Left ventricle myocardium inferior (tissue), 1 donor: Measurements from ENCODE around the gene NKD1. TPM values are rescaled to one million over a fixed set of nuclear protein-coding genes. Genes with fewer than 3 reads are reported as not detected.

ENCODE experiments used
- DNase-seq: peaks from one replicate; pipeline ENCODE4 v3.0.0-alpha.2; 2020
- H3K27ac ChIP-seq: fragments of 200-600 bp; replicated peaks from 2 replicates; pipeline ENCODE4 v1.8.0; 2021
- H3K27me3 ChIP-seq: fragments of 200-600 bp; 2 replicates; pipeline ENCODE4 v1.8.0; 2021; ENCODE audit warnings: low read depth
- H3K36me3 ChIP-seq: fragments of 200-600 bp; 2 replicates; pipeline ENCODE4 v1.8.0; 2021
- H3K4me1 ChIP-seq: fragments of 200-600 bp; 2 replicates; pipeline ENCODE4 v1.8.0; 2021
- H3K4me3 ChIP-seq: fragments of 200-600 bp; 2 replicates; pipeline ENCODE4 v1.8.0; 2021; ENCODE audit warnings: mild to moderate bottlenecking, moderate library complexity
- H3K9me3 ChIP-seq: fragments of 200-600 bp; replicated peaks from 2 replicates; pipeline ENCODE4 v1.8.0; 2021
- intact Hi-C: fragments of 100-400 bp; cut with micrococcal nuclease; formaldehyde crosslinking; loops from one replicate; pipeline ENCODE4 v1.11.0; 2022
- total RNA-seq: library from RNA; stranded (reverse); fragmentation: NEBNext Ultra II Directional; extraction: Animal tissue kit (Norgen Biotek cat#: 25700); gene quantifications from one replicate; pipeline ENCODE4 v1.2.1, GENCODE V29; 2021
- TF ChIP-seq, protein P1 (sequence below): fragments of 200-600 bp; IDR thresholded peaks from 2 replicates; pipeline ENCODE4 v1.8.0; 2021; ENCODE audit warnings: antibody characterized with exemption, mild to moderate bottlenecking, borderline replicate concordance
- donor health status: DM: no; HTN: yes; CAD: no; lungs with severe emphysema.

The NKD1 gene
- total RNA-seq, 1 donor from 2014 or later: 1.5 TPM

DNA sequence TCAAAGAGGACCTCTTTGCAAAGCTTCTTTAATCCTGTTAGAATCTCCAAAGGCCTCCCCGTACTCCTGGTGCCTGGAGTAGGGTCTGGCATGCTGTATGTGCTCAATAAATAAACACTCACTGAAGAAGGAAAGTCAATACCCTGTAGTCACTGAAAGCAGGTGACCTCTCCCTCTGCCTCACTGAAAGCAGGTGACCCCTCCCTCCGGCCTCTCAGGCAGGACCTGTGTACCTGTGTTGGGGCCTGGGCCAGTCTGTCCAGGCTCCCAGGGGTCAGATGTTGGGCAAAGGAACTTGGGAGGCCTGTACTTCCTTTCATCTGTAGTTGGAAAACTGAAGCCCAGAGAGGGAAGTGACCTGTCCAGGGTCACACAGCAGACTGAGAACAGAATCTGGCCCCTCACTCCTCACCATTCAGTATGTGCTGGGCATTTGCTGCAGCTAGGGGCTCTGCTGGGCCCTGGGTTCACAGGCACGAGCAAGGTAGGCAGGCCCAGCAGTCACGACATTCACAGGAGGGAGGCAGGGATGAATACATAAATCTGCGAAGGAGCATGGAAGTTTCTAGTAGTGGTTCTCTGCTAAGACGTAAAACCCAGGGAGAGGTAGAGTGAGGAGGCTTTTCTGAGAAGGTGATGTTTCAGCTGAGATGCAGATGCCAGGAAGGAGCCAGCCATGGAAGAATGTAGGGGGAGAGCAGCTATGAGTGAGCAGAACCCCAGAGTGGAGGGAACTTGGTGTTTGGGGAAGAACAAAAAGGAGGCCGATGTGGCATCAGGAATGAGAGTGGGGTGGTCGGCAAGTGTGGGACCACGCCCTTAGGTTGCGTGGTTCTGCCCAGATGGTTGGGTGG is 64.0 kb downstream of the NKD1 start:
- DNase-seq: no peak
- no peaks in the 10 kb centered on the region for H3K27me3 ChIP-seq
- H3K9me3 ChIP-seq: no peaks in the 10 kb centered on the region
- intact Hi-C loops: no loop called here
- TF ChIP-seq, protein P1, sequence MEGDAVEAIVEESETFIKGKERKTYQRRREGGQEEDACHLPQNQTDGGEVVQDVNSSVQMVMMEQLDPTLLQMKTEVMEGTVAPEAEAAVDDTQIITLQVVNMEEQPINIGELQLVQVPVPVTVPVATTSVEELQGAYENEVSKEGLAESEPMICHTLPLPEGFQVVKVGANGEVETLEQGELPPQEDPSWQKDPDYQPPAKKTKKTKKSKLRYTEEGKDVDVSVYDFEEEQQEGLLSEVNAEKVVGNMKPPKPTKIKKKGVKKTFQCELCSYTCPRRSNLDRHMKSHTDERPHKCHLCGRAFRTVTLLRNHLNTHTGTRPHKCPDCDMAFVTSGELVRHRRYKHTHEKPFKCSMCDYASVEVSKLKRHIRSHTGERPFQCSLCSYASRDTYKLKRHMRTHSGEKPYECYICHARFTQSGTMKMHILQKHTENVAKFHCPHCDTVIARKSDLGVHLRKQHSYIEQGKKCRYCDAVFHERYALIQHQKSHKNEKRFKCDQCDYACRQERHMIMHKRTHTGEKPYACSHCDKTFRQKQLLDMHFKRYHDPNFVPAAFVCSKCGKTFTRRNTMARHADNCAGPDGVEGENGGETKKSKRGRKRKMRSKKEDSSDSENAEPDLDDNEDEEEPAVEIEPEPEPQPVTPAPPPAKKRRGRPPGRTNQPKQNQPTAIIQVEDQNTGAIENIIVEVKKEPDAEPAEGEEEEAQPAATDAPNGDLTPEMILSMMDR: no peak
- no peak overlapping the region for H3K4me3 ChIP-seq
- no peak overlapping the region for H3K27ac ChIP-seq
- peaks cover 59% of the 10 kb centered on the region for H3K4me1 ChIP-seq
- no peaks in the 10 kb centered on the region for H3K36me3 ChIP-seq

DNA sequence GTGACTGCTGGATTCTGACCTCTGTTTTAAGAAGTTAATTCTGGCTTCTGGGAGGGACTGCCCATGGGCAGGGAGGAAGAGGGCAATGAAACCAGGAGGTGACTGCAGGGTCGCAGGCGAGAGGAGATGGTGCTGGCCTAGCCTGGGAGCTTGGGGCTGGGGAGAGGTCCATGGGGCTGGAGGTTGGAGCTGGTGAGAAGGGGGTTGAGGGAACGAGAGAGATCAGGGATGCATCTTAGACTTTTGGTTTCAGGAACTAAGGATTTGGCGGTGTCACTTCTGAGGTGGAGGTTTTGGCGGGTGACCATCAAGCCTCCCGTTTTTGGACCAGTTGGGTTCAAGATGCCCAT is 64.6 kb downstream of the NKD1 start:
- no peak overlapping the region for H3K27ac ChIP-seq
- DNase-seq: no peak
- TF ChIP-seq, protein P1: no peak
- no peaks in the 10 kb centered on the region for H3K36me3 ChIP-seq
- intact Hi-C loops: no loop called here
- H3K4me1 ChIP-seq: peaks cover 62% of the 10 kb centered on the region
- no peaks in the 10 kb centered on the region for H3K9me3 ChIP-seq
- no peaks in the 10 kb centered on the region for H3K27me3 ChIP-seq
- no peak overlapping the region for H3K4me3 ChIP-seq

DNA sequence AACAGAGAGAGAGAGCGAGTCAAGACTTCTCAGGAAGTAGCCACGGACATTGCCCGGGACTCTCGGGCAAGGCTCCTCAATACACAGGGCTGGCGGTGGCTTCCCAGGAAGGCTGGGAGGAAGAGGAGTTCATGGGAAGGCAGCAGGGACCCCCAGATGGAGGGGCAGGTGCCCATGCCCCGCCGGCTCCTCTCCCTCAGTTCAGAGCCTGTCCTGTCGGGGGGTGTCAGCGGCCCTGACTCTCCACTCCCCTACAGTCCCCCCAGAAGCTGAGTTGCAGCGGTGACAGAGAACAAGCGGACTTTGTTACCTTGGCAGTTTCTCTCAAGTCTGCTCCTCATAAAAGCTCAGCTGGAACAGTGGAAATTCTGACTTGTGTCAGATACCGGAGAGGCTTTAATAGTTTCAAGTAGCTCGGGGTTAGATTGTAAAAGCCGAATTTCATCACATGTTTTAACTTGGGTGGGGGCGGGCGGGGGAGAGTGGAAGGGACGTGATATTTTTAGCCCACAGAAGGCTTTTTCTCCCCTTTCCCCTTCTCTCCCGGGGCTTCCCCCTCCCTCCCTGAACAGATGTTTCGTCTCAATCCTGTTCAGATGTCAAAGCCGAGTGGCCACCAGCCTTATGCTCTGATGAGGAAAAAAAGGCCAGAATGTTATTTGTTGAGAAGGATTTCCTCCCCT is 65.2 kb downstream of the NKD1 start:
- no peak for DNase-seq
- peak overlapping the region; percentile 11 for H3K4me3 ChIP-seq
- intact Hi-C loops: no loop called here

DNA sequence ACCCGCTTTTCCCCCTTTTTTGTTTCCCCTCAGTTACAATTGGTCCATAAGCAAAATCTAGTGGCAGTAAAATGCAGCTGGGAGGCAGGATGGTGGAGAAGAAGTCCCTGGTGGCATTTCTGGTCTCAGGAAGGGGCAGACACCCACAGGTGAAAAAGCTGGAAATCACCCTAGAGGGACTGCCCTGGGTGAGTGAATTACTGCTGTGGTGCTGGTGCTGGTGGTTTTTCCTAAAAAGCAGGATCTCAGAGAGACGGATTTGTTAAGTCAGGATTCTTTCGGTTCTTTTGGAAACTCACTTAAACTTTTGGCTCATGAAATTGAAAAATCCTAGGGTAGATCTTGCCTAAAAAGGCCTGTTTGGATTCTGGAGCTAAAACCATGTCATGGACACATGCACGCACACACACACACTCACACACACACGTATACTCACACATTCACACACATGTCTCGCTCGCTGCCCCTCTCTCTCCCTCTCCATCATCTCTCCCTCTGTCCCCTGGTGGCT is 65.8 kb downstream of the NKD1 start:
- Histone ChIP-seq H3K4me1 (peaks cover 62% of the 10 kb centered on the region), H3K36me3 (no peaks in the 10 kb centered on the region), H3K9me3 (no peaks in the 10 kb centered on the region), H3K27me3 (no peaks in the 10 kb centered on the region), H3K4me3 (no peak overlapping the region), H3K27ac (peak overlapping the region; percentile 60)
- no peak for DNase-seq
- intact Hi-C loops: no loop called here
- TF ChIP-seq, protein P1: no peak

More for the DNA sequence above, 65.2 kb downstream of the NKD1 start:
- Histone ChIP-seq H3K27ac (peak overlapping the region; percentile 60), H3K4me1 (peaks cover 62% of the 10 kb centered on the region), H3K9me3 (no peaks in the 10 kb centered on the region), H3K27me3 (no peaks in the 10 kb centered on the region), H3K36me3 (no peaks in the 10 kb centered on the region)
- TF ChIP-seq, protein P1: no peak

DNA sequence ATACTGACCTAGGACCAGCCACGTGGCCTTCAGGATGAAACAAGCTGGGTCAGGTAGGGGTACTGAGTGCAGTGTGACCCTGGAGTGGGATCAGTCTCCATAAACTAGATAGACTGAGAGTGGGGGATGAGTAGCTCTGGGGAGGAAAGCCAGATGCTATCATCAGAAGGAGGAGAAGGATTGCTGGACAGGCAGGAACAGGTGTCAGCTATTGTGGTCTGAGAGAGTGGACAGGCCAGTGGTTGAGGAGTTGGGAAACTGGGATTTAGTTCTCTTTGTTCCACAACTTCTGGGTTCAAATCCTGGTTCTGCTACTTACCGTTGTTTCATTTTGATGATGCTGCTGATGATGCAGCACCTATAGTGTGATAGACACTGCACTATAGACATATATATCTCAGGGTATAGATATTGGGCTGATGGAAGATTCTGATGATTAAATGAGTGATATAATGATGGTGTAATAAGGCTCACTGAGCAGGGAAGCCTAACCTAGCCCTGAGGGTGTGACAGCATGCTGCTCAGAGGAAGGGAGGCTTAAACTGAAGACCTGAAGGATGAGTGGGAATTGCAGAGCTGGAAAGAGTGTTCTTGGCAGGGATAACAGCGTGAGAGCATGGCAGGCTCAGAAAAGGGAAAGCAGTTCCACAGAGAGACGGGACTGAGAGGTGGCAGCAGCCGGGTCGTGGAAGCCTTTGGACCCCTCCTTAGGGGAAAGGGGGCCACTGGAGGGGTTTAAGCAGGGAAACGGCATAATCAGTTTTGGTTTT is 66.9 kb downstream of the NKD1 start:
- peaks cover 54% of the 10 kb centered on the region for H3K4me1 ChIP-seq

More for the DNA sequence above, 66.9 kb downstream of the NKD1 start:
- Histone ChIP-seq H3K9me3 (no peaks in the 10 kb centered on the region), H3K36me3 (no peaks in the 10 kb centered on the region), H3K4me3 (no peak overlapping the region), H3K27ac (no peak overlapping the region), H3K27me3 (no peaks in the 10 kb centered on the region)
- DNase-seq: no peak
- intact Hi-C loops: no loop called here
- TF ChIP-seq, protein P1: no peak
